HepG2 (cell line): Measurements from ENCODE around the gene MTRFR. TPM values are rescaled to one million over a fixed set of nuclear protein-coding genes. Genes with fewer than 3 reads are reported as not detected.

Source experiments
- ARHGAP35 ChIP-seq: sonication (generic); formaldehyde crosslinking; IDR thresholded peaks from 2 replicates; pipeline ENCODE4 v1.9.0; 2022; ENCODE audit warnings: mild to moderate bottlenecking, inconsistent platforms, moderate library complexity, missing genetic modification reagents, borderline replicate concordance
- CHCHD3 ChIP-seq: sonication (generic); formaldehyde crosslinking; IDR thresholded peaks from 2 replicates; pipeline ENCODE4 v1.8.0; 2022; ENCODE audit warnings: mild to moderate bottlenecking, missing genetic modification reagents, moderate library complexity
- GABPA ChIP-seq, 2 experiments: IDR thresholded peaks; 2 replicates each; pipeline ENCODE4 v1.6.1; 2011 to 2016; ENCODE audit warnings: low read depth in 2 of 2, low read length in 1 of 2, missing biosample characterization in 1 of 2, missing genetic modification characterization in 1 of 2
- GABPB1 ChIP-seq: IDR thresholded peaks from 2 replicates; pipeline ENCODE4 v1.6.1; 2016; ENCODE audit warnings: mild to moderate bottlenecking, missing genetic modification reagents, moderate library complexity, missing compliant biosample characterization
- GPBP1L1 ChIP-seq: sonication (generic); formaldehyde crosslinking; IDR thresholded peaks from 2 replicates; pipeline ENCODE4 v1.5.0; 2020; ENCODE audit warnings: mild to moderate bottlenecking, missing genetic modification reagents
- HIC2 ChIP-seq: sonication (generic); formaldehyde crosslinking; IDR thresholded peaks from 2 replicates; pipeline ENCODE4 v1.9.0; 2022; ENCODE audit warnings: low read depth, missing genetic modification reagents
- MED1 ChIP-seq: sonication (generic); formaldehyde crosslinking; IDR thresholded peaks from 2 replicates; pipeline ENCODE4 v1.4.0; 2020; ENCODE audit warnings: missing genetic modification reagents
- MLX ChIP-seq: IDR thresholded peaks from 2 replicates; pipeline ENCODE4 v1.6.1; 2016
- NFRKB ChIP-seq: fragments of 450-650 bp; IDR thresholded peaks from 2 replicates; pipeline ENCODE4 v1.6.1; 2017
- PHF8 ChIP-seq: sonication (generic); formaldehyde crosslinking; IDR thresholded peaks from 2 replicates; pipeline ENCODE4 v1.5.0; 2020; ENCODE audit warnings: missing genetic modification reagents
- STAT5B ChIP-seq: sonication (generic); formaldehyde crosslinking; IDR thresholded peaks from 2 replicates; pipeline ENCODE4 v1.4.0; 2020; ENCODE audit warnings: missing genetic modification reagents
- TFE3 ChIP-seq: IDR thresholded peaks from 2 replicates; pipeline ENCODE4 v1.6.1; 2016
- ZFAT ChIP-seq: sonication (generic); formaldehyde crosslinking; conservative IDR thresholded peaks from 2 replicates; pipeline ENCODE4 v1.8.1; 2023; ENCODE audit warnings: missing genetic modification reagents, inconsistent platforms
- ZMYM3 ChIP-seq: sonication (generic); formaldehyde crosslinking; IDR thresholded peaks from 2 replicates; pipeline ENCODE4 v1.5.1; 2020; ENCODE audit warnings: mild to moderate bottlenecking, missing genetic modification reagents
- ZNF10 ChIP-seq: sonication (generic); formaldehyde crosslinking; IDR thresholded peaks from 2 replicates; pipeline ENCODE4 v1.4.0; 2020; ENCODE audit warnings: mild to moderate bottlenecking, low read depth, missing genetic modification reagents, borderline replicate concordance
- ZNF18 ChIP-seq: sonication (generic); formaldehyde crosslinking; IDR thresholded peaks from 2 replicates; pipeline ENCODE4 v1.8.0; 2022; ENCODE audit warnings: mild to moderate bottlenecking, missing genetic modification reagents; ENCODE audit not compliant: insufficient replicate concordance
- ZNF317 ChIP-seq: sonication (generic); formaldehyde crosslinking; IDR thresholded peaks from 2 replicates; pipeline ENCODE4 v1.5.0; 2020; ENCODE audit warnings: mild to moderate bottlenecking, missing genetic modification reagents
- ZNF414 ChIP-seq: sonication (generic); formaldehyde crosslinking; IDR thresholded peaks from 2 replicates; pipeline ENCODE4 v1.5.0; 2020; ENCODE audit warnings: missing genetic modification reagents
- ZNF430 ChIP-seq: sonication (generic); formaldehyde crosslinking; IDR thresholded peaks from 2 replicates; pipeline ENCODE4 v1.9.0; 2021; ENCODE audit warnings: mild to moderate bottlenecking, missing genetic modification reagents
- ZNF484 ChIP-seq: sonication (generic); formaldehyde crosslinking; IDR thresholded peaks from 2 replicates; pipeline ENCODE4 v1.5.1; 2020; ENCODE audit warnings: mild to moderate bottlenecking, low read depth, missing genetic modification reagents, borderline replicate concordance
- ZNF562 ChIP-seq: sonication (generic); formaldehyde crosslinking; IDR thresholded peaks from 2 replicates; pipeline ENCODE4 v1.8.0; 2022; ENCODE audit warnings: missing genetic modification reagents, borderline replicate concordance
- ZNF749 ChIP-seq: sonication (generic); formaldehyde crosslinking; IDR thresholded peaks from 2 replicates; pipeline ENCODE4 v1.8.0; 2022; ENCODE audit warnings: mild to moderate bottlenecking, missing genetic modification reagents, moderate library complexity, borderline replicate concordance
- polyA plus RNA-seq, 8 experiments: library from polyadenylated mRNA; depleted of rRNA in 3 of 8; stranded (reverse) in 7 of 8; unstranded in 1 of 8; fragments of >200 nt; fragmentation: Illumina TruSeq in 4 of 8; extraction: Trizol in 4 of 8; gene quantifications; 2 replicates each; pipeline versions ENCODE4 v1.2.1 to v1.2.3, GENCODE V29; 2011 to 2016; ENCODE audit warnings: low read depth in 4 of 8, missing spikeins in 1 of 8, mixed read lengths in 1 of 8; ENCODE audit not compliant: insufficient read depth in 1 of 8
- total RNA-seq, 5 experiments: library from RNA; depleted of rRNA; stranded (reverse); fragments of >200 nt; fragmentation: Illumina TruSeq; extraction: Trizol; gene quantifications; 2 replicates each; pipeline ENCODE4 v1.2.3, GENCODE V29; 2016; ENCODE audit warnings: low read depth in 1 of 5

MTRFR gene
- total and polyA plus RNA-seq, 2 of the 13 experiments (the other 11 are each of a cell fraction or from before 2014, with no cell fraction given): 7.1 to 9.9 TPM

- TF ChIP-seq ZNF317 (peak; percentile 79; the same call in 1 of the 2 replicates), TFE3 (CRISPR knock-in tag) (peak; percentile 76), ZMYM3 (CRISPR knock-in tag) (no peak), ZNF749 (CRISPR knock-in tag) (peak; percentile 77; the same call in 1 of the 2 replicates), ZNF18 (peak; percentile 83), PHF8 (CRISPR knock-in tag) (peak; percentile 98), NFRKB (no peak), ARHGAP35 (CRISPR knock-in tag) (peak; percentile 76), ZNF414 (CRISPR knock-in tag) (0 out of 2 replicates have a peak, but pooled peaks have one; percentile 14), ZNF430 (CRISPR knock-in tag) (peak; percentile 92), ZFAT (no peak), GABPA (IDR thresholded peaks at IDR 0.05; ENCODE audit: low read depth, low read length) (no peak), GABPA (CRISPR knock-in tag; IDR thresholded peaks at IDR 0.05; ENCODE audit: low read depth) (no peak), MLX (CRISPR knock-in tag) (peak; percentile 39), GPBP1L1 (CRISPR knock-in tag) (no peak), CHCHD3 (peak; percentile 76; the same call in 1 of the 2 replicates), STAT5B (CRISPR knock-in tag) (no peak), ZNF10 (no peak), ZNF562 (CRISPR knock-in tag) (no peak), MED1 (CRISPR knock-in tag) (peak; percentile 85), HIC2 (CRISPR knock-in tag) (0 out of 2 replicates have a peak, but pooled peaks have one; percentile 78), ZNF484 (CRISPR knock-in tag) (no peak), GABPB1 (peak; percentile 79)
Measured at GRCh38 chr12:123232807-123233504, at the start of gene MTRFR, which contains the start of gene MPHOSPH9 (continued).
